ENCODE measurements around the gene DNAH2.
A peak's percentile ranks its signal among the peaks of the same experiment; 100 is the strongest.

DNAH2 gene

GRCh38 chr17:7687908-7688807 lies 29.4 kb upstream of the DNAH2 start, which contains the start of gene WRAP53:
TSS of gene WRAP53 (plus strand) at chr17:7688477. CDS start at chr17:7688649, 172 bp downstream.
- TF ChIP-seq CTCF (IDR thresholded peaks at IDR 0.05; ENCODE audit: insufficient read depth, low read length, missing control alignments) = peak; percentile 94
- peak within 1 kb of the TSS; percentile 99 for H3K4me3 ChIP-seq (ENCODE audit: low read depth, low read length)
- ChIA-PET CTCF (interaction anchor here (0.6 to 9.5 kb wide), 70 partner anchors 12 to 761 kb away, joined by 3 to 201 read pairs (median 5); partner anchors contain the start of genes ATP1B2, CD68, EFNB3 and FXR2), POLR2A (interaction anchor here (0.7 to 3.0 kb wide), 14 partner anchors 11 to 486 kb away, joined by 3 to 21 read pairs (median 4); partner anchors contain the start of genes CD68, EFNB3, FXR2 and MPDU1)
- DNase-seq (ENCODE audit: low read depth, low spot score) = peak; percentile 94

- no peak for TF ChIP-seq CTCF (IDR thresholded peaks at IDR 0.05; ENCODE audit: insufficient read depth, low read length, missing control alignments)
- H3K4me3 ChIP-seq (ENCODE audit: low read depth, low read length) = peak overlapping the region; percentile 66
- CTCF ChIA-PET = interaction anchor here (0.7 to 9.5 kb wide), 23 partner anchors 11 to 175 kb away, joined by 3 to 201 read pairs (median 14); partner anchors contain the start of genes ATP1B2, MPDU1, SAT2 and SHBG
- no peak for DNase-seq (ENCODE audit: low read depth, low spot score)
- POLR2A ChIA-PET = interaction anchor here (0.6 to 2.2 kb wide), 3 partner anchors 28 to 126 kb away, joined by 4 to 15 read pairs (median 4); no protein-coding TSS in a partner anchor
Measured at GRCh38 chr17:7688808-7689316, 28.7 kb upstream of the DNAH2 start.

GRCh38 chr17:7695586-7695985 lies 22.0 kb upstream of the DNAH2 start:
- H3K4me3 ChIP-seq (ENCODE audit: low read depth, low read length) = no peak overlapping the region
- DNase-seq (ENCODE audit: low read depth, low spot score) = no peak
- POLR2A ChIA-PET = no interaction called here
- CTCF ChIA-PET = no interaction called here
- TF ChIP-seq CTCF (IDR thresholded peaks at IDR 0.05; ENCODE audit: insufficient read depth, low read length, missing control alignments) = no peak

GRCh38 chr17:7697828-7698588 lies 19.5 kb upstream of the DNAH2 start:
- no peak for DNase-seq (ENCODE audit: low read depth, low spot score)
- POLR2A ChIA-PET = no interaction called here
- no peak for TF ChIP-seq CTCF (IDR thresholded peaks at IDR 0.05; ENCODE audit: insufficient read depth, low read length, missing control alignments)
- CTCF ChIA-PET = interaction anchor here (0.7 to 4.3 kb wide), 2 partner anchors 9 to 109 kb away, joined by 3 to 45 read pairs; partner anchors contain the start of genes TP53 and WRAP53
- no peak overlapping the region for H3K4me3 ChIP-seq (ENCODE audit: low read depth, low read length)

GRCh38 chr17:7700510-7700909 lies 17.0 kb upstream of the DNAH2 start:
- POLR2A ChIA-PET = no interaction called here
- DNase-seq (ENCODE audit: low read depth, low spot score) = no peak

More at GRCh38 chr17:7700510-7700909, 17.0 kb upstream of the DNAH2 start:
- CTCF ChIA-PET = interaction anchor here (1.5 to 4.3 kb wide), 2 partner anchors 12 to 43 kb away, joined by 3 to 45 read pairs; partner anchors contain the start of genes TP53 and WRAP53
- TF ChIP-seq CTCF (IDR thresholded peaks at IDR 0.05; ENCODE audit: insufficient read depth, low read length, missing control alignments) = no peak
- no peak overlapping the region for H3K4me3 ChIP-seq (ENCODE audit: low read depth, low read length)
